ENCODE data around the gene COQ9. TPM values are rescaled to one million over a fixed set of nuclear protein-coding genes. Genes with fewer than 3 reads are reported as not detected.
A peak's percentile ranks its signal among the peaks of the same experiment; 100 is the strongest.
"Not testable (repeated sequence)": the region's sequence is repeated elsewhere in the genome, so short reads cannot be mapped to it uniquely, and the experiment has no call there.

The COQ9 gene
- total RNA-seq = 10 to 100 TPM; 34.5 to 38.2 TPM
- 43.2 TPM for polyA plus RNA-seq (2013, experiment 1 of 2)
- 38.7 TPM for polyA plus RNA-seq (2013, experiment 2 of 2)
- long read RNA-seq, experiment 1, partial matches to known transcripts = 3 of 7 reads
- long read RNA-seq, experiment 1, other reads (novel, unspliced or antisense) = 1 of 7 reads
- long read RNA-seq, experiment 2, transcript COQ9-201 (9 exons, 1,677 nt) = major isoform, 34 of 58 reads
- long read RNA-seq, experiment 2, partial matches to known transcripts = 4 of 58 reads
- long read RNA-seq, experiment 2, other reads (novel, unspliced or antisense) = 20 of 58 reads
- long read RNA-seq, experiment 3, transcript COQ9-201 (9 exons, 1,677 nt) = major isoform, 185 of 229 reads
- long read RNA-seq, experiment 3, partial matches to known transcripts = 1 of 229 reads
- long read RNA-seq, experiment 3, other reads (novel, unspliced or antisense) = 38 of 229 reads
- long read RNA-seq, experiment 4, transcript COQ9-201 (9 exons, 1,677 nt) = major isoform, 44 of 56 reads
- long read RNA-seq, experiment 4, partial matches to known transcripts = 4 of 56 reads
- long read RNA-seq, experiment 4, other reads (novel, unspliced or antisense) = 7 of 56 reads

- H3K9me3 Mint-ChIP-seq = peaks cover 11% of the 10 kb centered on the region
- 0% methylated on average over 15 to 68 of the region's 68 CpGs for WGBS, 2 experiments (ENCODE audit: insufficient coverage in 1 of 2, insufficient read length in 1 of 2)
- peak within 1 kb of the TSS; percentile 100 for H3K4me3 ChIP-seq (ENCODE audit: low read length)
- peak within 1 kb of the TSS; percentile 88 for H3K4me3 Mint-ChIP-seq
- H3K27ac ChIP-seq (ENCODE audit: low read depth, low read length) = peak within 1 kb of the TSS; percentile 67
- H3K36me3 ChIP-seq (ENCODE audit: control insufficient read depth, insufficient read depth, low read length) = peaks cover 32% of the 10 kb centered on the region
- DNase-seq = peak; percentile 96
- H3K36me3 Mint-ChIP-seq (ENCODE audit: low read depth) = peaks cover 19% of the 10 kb centered on the region
- peak within 1 kb of the TSS; percentile 91 for H3K9ac ChIP-seq (ENCODE audit: extremely low read depth, low read length, poor library complexity, severe bottlenecking)
- peaks cover 6% of the 10 kb centered on the region for H3K4me1 Mint-ChIP-seq
- TF ChIP-seq CTCF (conservative IDR thresholded peaks at IDR 0.05) = no peak
- H3K4me1 ChIP-seq (ENCODE audit: control insufficient read depth, insufficient read depth, low read length) = no peaks in the 10 kb centered on the region
- H3K27me3 Mint-ChIP-seq (ENCODE audit: insufficient read depth) = no peaks in the 10 kb centered on the region
- no peaks in the 10 kb centered on the region for H3K9me3 ChIP-seq (ENCODE audit: control insufficient read depth, low read length)
- peak within 1 kb of the TSS; percentile 91 for H3K27ac Mint-ChIP-seq
- no peaks in the 10 kb centered on the region for H3K27me3 ChIP-seq (ENCODE audit: control insufficient read depth, insufficient read depth, low read length, poor library complexity, severe bottlenecking)
Observed at GRCh38 chr16:57447186-57447962, at the start of gene COQ9, which contains the start of gene CIAPIN1. COQ9 (plus strand) TSS chr16:57447479; CDS start chr16:57447506, 27 bp downstream. CIAPIN1 (minus strand) TSS chr16:57447385; CDS start chr16:57440928, 6,457 bp downstream.

GRCh38 chr16:57397493-57397892 is 49.8 kb upstream of the COQ9 start:
- not testable (repeated sequence) for H3K4me1 Mint-ChIP-seq; H3K9me3 Mint-ChIP-seq; H3K36me3 Mint-ChIP-seq (ENCODE audit: low read depth); H3K27ac Mint-ChIP-seq; DNase-seq; H3K9ac ChIP-seq (ENCODE audit: extremely low read depth, low read length, poor library complexity, severe bottlenecking); H3K27ac ChIP-seq (ENCODE audit: low read depth, low read length); H3K4me1 ChIP-seq (ENCODE audit: control insufficient read depth, insufficient read depth, low read length); H3K27me3 ChIP-seq (ENCODE audit: control insufficient read depth, insufficient read depth, low read length, poor library complexity, severe bottlenecking); H3K27me3 Mint-ChIP-seq (ENCODE audit: insufficient read depth); H3K36me3 ChIP-seq (ENCODE audit: control insufficient read depth, insufficient read depth, low read length); H3K9me3 ChIP-seq (ENCODE audit: control insufficient read depth, low read length); H3K4me3 Mint-ChIP-seq; H3K4me3 ChIP-seq (ENCODE audit: low read length)
- WGBS, 2 experiments (ENCODE audit: insufficient coverage in 1 of 2, insufficient read length in 1 of 2) = 88 to 93% methylated on average over 3 to 4 of the region's 4 CpGs

GRCh38 chr16:57401943-57402640 is 45.2 kb upstream of the COQ9 start:
- WGBS, 2 experiments (ENCODE audit: insufficient coverage in 1 of 2, insufficient read length in 1 of 2) = 56 to 59% methylated on average over 7 of the region's 7 CpGs
- Histone ChIP-seq H3K9me3 (ENCODE audit: control insufficient read depth, low read length) (no peaks in the 10 kb centered on the region), H3K4me3 (ENCODE audit: low read length) (no peak overlapping the region), H3K4me1 (ENCODE audit: control insufficient read depth, insufficient read depth, low read length) (no peaks in the 10 kb centered on the region), H3K27ac (ENCODE audit: low read depth, low read length) (no peak overlapping the region), H3K36me3 (ENCODE audit: control insufficient read depth, insufficient read depth, low read length) (no peaks in the 10 kb centered on the region), H3K9ac (ENCODE audit: extremely low read depth, low read length, poor library complexity, severe bottlenecking) (no peak overlapping the region), H3K27me3 (ENCODE audit: control insufficient read depth, insufficient read depth, low read length, poor library complexity, severe bottlenecking) (no peaks in the 10 kb centered on the region)
- peak; percentile 68 for DNase-seq
- H3K4me1 Mint-ChIP-seq = no peaks in the 10 kb centered on the region
- no peaks in the 10 kb centered on the region for H3K9me3 Mint-ChIP-seq
- TF ChIP-seq CTCF (conservative IDR thresholded peaks at IDR 0.05) = no peak
- H3K27ac Mint-ChIP-seq = no peak overlapping the region
- no peaks in the 10 kb centered on the region for H3K36me3 Mint-ChIP-seq (ENCODE audit: low read depth)
- no peak overlapping the region for H3K4me3 Mint-ChIP-seq
- H3K27me3 Mint-ChIP-seq (ENCODE audit: insufficient read depth) = peaks cover 4% of the 10 kb centered on the region
